GM12864 (cell line): Measurements from ENCODE around the gene SLC35E3.

Experiments
- DNase-seq: peaks from one replicate; pipeline ENCODE4 v3.0.0-alpha.2; 2011; ENCODE audit warnings: low read depth
- H3K4me3 ChIP-seq: 2 replicates; pipeline ENCODE4 v1.5.1; 2011; ENCODE audit warnings: mild to moderate bottlenecking, low read depth, low read length, control low read depth
- TF ChIP-seq, protein P1 (sequence below): IDR thresholded peaks from 2 replicates; pipeline ENCODE4 v1.5.1; 2011; ENCODE audit warnings: low read depth, mild to moderate bottlenecking, moderate library complexity, low read length, control low read depth, inconsistent platforms; ENCODE audit errors: missing control alignments

Gene SLC35E3

DNA sequence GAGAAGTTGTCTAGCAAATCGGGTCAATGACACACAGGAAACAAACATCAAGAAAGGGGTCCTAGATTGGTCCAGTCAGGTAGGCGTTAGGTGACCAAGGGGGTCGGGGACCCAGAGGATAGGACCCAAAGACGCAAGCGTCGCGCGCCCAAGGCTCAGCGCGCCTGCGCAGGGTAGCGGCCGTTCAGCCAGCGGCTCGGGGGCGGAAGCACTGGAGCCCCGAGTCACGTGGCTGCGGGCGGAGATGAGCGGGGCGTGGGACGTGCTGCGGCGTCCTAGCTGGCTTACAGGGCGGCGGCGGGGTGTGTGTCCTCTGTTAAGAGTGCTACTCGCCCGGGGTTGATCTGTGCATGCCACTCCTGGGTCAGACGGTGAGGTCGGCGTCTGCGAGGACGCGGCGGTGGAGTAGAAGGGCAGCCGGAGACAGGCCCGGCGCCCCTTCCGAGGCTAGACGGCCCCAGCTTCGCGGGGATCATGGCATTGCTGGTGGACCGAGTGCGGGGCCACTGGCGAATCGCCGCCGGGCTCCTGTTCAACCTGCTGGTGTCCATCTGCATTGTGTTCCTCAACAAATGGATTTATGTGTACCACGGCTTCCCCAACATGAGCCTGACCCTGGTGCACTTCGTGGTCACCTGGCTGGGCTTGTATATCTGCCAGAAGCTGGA lies at the start of gene SLC35E3:
Gene SLC35E3, plus strand, starts transcription at position 273 of the 668 bp plus-strand sequence. Its CDS starts 202 bp downstream, at position 475.
- TF ChIP-seq, protein P1, sequence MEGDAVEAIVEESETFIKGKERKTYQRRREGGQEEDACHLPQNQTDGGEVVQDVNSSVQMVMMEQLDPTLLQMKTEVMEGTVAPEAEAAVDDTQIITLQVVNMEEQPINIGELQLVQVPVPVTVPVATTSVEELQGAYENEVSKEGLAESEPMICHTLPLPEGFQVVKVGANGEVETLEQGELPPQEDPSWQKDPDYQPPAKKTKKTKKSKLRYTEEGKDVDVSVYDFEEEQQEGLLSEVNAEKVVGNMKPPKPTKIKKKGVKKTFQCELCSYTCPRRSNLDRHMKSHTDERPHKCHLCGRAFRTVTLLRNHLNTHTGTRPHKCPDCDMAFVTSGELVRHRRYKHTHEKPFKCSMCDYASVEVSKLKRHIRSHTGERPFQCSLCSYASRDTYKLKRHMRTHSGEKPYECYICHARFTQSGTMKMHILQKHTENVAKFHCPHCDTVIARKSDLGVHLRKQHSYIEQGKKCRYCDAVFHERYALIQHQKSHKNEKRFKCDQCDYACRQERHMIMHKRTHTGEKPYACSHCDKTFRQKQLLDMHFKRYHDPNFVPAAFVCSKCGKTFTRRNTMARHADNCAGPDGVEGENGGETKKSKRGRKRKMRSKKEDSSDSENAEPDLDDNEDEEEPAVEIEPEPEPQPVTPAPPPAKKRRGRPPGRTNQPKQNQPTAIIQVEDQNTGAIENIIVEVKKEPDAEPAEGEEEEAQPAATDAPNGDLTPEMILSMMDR: no peak

GRCh38 chr12:68699486-68699885 lies 46.5 kb upstream of the SLC35E3 start:
- H3K4me3 ChIP-seq: no peak overlapping the region
- DNase-seq: no peak
- TF ChIP-seq, protein P1: no peak

More for the DNA sequence above, at the start of gene SLC35E3:
- H3K4me3 ChIP-seq: peak within 1 kb of the TSS; percentile 77
- DNase-seq: peak; percentile 75

- TF ChIP-seq, protein P1: no peak
- H3K4me3 ChIP-seq: no peak overlapping the region
- no peak for DNase-seq
Measured at GRCh38 chr12:68727776-68728175, 18.2 kb upstream of the SLC35E3 start.

DNA sequence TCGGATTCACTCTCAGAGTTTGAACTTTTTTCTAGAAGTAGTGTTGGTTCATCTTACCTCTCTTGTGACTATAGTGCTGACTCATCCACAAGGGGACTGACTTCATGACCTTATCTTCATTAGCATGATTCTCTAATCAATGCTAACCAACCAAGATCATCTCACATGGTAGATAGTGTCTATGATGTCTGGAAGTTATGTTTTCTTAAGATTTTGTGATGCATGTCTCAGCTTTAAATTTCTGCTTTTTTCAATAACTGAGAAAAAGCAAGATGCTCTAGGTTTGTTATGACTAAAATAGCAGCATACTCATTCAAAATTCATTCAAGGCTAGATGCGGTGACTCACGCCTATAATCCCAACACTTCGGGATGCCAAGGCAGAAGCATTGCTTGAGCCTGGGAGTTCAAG lies 12.3 kb upstream of the SLC35E3 start:
- H3K4me3 ChIP-seq: no peak overlapping the region
- DNase-seq: no peak

DNA sequence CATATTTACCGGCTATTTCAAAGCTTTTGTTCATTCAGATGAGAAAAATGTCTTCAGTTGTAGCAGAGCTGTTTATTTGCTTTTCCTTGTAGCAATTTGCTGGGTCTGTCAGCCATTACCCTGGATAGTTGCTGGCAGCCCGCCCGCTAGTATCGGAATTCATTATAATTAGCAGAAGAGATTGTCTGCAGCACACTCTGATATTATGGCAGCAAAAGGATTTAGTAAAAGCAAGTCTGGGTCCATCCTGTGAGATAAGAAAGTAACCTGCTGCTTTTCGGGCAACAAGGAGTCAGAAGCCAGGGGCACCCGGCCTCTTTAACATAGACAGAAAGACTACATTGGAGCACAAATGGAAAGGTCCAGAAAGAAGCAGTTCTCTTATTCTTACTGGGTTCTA lies 6.1 kb upstream of the SLC35E3 start:
- no peak overlapping the region for H3K4me3 ChIP-seq
- TF ChIP-seq, protein P1: no peak
- DNase-seq: no peak

More for the DNA sequence above, 12.3 kb upstream of the SLC35E3 start:
- TF ChIP-seq, protein P1: no peak

- TF ChIP-seq, protein P1: no peak
- no peak overlapping the region for H3K4me3 ChIP-seq
- no peak for DNase-seq
Measured at GRCh38 chr12:68743356-68743755, 2.6 kb upstream of the SLC35E3 start.

DNA sequence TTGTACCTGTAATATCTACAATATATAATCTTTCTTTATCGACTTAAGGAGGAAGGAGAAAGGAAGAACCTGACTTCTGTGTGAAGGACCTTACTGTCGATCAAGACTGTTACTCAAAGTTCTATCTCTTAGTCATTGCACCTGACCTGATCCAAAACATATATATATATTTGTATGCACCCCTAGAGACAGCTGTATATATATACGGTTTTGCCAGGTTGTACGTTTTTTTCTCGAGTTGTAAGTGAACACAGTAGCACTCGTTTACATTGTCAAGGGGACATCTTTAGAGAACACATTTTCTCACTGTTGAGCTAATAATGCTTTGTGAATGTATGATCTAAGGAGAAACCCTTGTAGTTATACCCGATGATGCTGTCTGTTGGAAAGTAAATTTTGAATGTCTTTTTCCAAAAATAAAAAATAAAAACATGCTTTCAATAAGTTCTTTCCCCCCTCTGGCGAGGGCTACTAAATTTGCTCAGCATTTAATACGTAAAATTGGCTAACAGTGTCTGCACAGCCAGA lies 536 bp upstream of the SLC35E3 start:
- TF ChIP-seq, protein P1: no peak
- no peak for DNase-seq
- H3K4me3 ChIP-seq: peak overlapping the region; percentile 77
